ENCODE measurements around the gene PLA2G7.
"Not testable (repeated sequence)": the region's sequence is repeated elsewhere in the genome, so short reads cannot be mapped to it uniquely, and the experiment has no call there.

PLA2G7 gene

DNA sequence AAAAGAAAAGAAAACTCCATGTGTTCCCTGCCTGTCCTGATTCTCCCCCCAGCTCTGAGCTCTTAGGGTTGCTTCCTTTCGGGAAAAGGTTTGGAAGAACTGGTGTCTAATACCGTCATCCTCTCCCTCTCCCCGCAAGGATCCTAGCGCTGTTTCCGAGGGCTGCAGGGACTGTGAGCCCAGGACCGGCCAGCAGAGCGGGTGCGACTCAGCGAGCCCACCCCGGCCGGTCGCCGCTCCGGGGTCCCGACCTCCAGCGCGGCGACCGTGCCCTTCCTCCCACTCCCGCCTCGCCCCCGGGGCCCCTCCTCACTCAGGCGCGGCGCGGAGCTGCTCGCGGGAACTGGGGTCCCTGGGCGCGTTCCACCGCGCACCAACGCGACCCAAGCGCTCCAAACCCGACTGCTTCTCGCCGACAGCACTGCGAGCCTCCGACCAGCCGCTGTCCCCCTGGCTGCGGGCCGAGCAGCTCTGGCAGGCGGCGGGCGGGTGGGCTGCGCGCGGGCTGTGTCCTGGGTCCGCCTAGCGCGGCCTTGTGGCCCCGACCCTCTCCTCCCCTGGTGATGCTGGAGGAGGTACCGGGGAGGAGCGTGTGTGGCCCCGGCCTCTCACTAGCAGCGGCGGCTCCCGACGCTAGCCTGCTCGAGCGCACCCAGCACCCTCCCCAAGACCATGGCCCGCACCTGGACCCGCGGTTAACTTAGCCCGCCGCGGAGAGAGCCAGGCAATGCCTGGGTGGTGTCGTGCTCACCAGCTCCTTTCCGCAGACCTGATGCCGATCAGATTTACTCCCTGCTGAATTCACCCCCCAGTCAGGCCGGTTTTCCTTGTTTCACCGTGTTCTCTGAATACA, at the start of gene PLA2G7:
PLA2G7 (minus strand) TSS at position 509 of the 853 bp plus-strand sequence. CDS start 12,484 bp downstream, outside the sequence.
- peak; percentile 22 for DNase-seq

DNA sequence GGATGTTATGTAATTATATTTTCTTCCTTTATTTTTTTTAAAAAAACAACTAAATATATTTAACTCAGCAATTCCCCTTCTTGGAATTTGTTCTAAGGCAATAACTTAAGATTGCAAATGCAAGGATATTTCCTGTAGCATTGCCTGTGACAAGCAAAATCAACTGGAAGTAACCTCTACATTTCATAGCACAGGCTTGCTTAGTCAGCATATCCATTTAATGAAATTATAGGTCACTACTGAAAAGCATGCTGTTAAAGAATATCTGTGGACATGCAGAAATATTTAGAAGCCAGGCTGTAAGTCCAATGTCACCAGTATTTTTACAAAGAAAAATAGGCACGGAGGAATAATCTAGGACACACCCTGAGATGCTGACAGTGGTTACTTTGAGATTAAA, 49.4 kb upstream of the PLA2G7 start:
- DNase-seq = no peak

DNA sequence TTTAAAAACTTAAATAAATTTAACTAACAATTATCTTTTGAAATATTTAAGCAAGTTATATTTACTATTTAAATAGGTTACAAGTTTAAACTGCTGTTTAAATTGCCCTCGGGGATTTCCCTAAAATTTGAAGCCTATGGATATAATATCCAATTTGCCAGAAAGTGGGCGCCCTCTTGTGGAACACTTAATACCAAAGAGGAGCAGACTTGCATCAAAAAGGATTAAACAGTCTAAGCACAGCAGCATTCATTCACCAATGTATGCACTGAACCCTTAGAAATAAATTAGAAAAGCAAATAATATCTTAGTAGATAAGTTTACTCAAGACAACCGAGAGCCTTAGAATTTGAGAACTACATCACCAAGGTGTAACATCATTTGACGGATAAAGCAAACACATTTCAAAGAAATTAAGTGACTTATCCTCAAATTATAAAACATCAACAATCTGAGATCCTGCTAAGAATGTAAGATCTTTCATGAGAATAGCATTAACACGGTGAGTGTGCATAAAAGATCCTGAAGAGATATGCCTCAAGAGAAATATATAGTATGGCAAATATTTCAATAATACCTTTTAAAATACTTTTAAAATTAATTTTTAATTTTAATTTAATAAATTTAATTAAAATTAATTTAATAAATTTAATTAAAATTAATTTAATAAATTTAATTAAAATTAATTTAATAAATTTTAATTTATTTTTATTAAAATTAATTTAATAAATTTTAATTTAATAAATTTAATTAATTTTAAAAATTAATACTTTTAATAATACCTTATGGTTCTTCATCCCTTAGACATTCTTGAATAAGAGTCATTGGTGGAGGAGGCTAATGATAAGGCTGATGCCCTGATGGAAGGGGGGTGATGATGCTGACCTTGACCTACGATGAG, 46.6 kb upstream of the PLA2G7 start:
- peak; percentile 41 for DNase-seq

DNA sequence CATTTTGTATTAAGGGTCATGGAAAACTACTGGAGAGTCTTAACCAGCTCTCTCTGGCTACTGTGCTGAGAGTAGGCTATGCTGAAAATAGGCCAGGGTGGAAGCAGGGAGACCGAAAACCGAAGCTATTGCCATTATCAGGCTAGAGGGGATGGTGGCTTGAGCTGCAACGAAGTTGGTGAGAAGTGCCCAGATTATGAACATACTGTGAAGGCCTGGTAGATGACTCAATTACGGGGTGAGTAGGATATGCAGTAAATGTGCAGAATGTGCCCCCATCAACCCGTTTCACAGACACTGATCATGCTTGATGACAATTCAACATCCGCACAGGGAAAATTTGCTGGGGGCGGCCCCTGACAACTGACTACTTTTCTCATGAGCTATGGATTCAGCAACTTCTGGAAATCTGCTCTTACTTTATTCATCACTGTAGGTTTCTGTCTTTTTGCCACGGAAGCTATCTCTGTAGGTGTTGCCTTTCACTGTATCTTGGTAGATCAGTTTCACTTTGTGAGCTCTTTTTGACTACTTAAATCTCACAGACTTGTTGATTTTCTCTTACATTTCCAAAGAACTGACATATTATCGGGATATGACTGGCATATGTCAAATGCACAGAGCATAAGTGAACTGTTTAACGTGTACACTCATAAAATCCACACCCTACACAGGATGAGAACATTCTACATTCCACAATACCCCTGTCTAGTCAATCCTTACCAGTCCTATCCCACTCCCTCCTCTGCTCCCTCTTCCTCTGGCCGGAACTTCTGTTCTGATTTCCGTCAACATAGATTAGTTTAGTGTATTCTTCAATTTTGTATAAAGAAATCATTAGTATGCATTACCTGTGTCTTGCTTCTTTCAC, 42.5 kb upstream of the PLA2G7 start:
- no peak for DNase-seq

DNA sequence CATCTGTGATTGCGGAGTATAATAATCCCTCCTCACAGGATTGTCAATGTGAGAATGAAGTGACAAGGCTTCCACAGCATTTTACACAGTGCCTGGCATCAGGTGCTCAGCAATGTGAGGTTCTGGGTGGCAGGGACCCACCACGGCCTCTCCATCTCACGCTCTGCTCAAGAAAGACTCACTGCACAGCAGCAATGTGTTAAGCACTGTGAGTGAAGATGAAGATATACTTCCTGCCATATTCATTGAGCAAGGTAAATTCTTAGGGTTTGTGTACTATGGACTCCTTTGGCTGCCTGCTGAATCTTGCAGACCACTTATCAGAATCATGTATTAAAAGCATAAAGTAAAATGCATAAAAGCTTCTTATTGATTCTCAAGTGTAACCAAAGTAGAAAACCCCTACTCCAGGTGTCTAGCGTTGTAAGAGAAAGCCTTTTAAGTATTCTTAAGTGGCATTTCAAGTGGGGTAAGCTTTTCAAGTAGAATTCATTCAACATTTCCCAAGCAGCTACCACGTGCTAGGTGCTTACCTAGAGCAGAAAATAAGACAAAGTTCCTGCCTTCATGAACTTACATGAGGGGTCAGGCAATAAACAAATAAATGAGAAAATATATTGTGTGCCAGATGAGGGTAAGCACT, 41.0 kb upstream of the PLA2G7 start:
- no peak for DNase-seq

DNA sequence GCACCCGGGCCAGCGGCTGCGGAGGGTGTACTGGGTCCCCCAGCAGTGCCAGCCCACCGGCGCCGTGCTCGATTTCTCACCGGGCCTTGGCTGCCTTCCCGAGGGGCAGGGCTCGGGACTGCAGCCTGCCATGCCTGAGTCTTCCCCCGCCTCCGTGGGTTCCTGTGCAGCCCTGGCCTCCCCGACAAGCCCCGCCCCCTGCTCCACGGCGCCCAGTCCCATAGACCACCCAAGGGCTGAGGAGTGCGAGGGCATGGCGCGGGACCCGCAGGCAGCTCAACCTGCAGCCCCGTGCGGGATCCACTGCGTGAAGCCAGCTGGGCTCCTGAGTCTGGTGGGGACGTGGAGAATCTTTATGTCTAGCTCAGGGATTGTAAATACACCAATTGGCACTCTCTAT, 39.6 kb upstream of the PLA2G7 start:
- DNase-seq = not testable (repeated sequence)

DNA sequence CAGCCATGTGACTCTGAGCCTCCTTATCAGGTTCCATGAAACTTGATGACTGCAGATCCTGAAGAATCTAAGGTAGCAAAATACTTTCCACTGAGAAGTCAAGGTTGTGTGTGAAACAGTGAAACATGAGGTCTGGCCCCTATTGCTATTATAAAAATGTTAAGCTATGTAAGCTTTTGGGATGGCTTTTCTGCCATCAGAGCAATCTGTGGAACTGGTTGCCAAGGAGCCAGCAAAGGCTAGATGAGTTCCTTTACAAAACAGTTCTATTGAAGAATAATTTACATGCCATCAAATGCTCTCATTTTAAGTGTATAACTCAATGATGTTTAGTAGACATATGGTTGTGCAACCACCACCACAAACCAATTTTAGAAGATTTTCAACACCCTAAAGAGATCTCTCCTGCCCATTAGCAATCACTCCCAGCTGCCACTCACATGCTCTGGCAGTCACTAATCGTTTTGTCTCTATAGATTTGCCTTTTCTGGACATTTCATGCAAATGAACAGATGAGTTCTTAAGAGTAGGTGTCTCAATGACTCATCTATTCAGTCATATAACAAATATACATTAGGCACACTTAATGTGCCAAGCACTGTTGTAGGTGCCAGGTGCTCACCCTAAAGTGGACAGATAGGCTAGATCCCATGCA, 38.2 kb upstream of the PLA2G7 start:
- DNase-seq = no peak

DNA sequence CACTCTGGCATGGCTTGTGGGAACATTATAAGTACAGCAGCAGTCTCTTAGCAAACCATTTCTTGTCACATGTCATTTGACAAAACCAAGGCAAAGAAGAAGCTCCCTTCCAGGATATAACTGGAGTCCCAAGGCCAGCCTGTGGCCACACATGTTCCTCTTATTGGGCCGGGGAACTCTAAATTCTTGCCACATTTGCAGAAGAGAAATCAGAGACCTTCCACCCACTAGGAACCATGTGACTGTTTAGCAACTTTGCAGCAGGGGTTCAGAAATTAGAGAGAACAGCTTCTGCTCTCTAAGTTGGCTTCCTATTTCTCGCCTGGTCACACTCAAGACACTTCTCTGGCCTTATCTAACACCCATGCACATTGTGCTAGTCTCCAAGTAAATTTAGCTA, 37.6 kb upstream of the PLA2G7 start:
- DNase-seq = no peak

DNA sequence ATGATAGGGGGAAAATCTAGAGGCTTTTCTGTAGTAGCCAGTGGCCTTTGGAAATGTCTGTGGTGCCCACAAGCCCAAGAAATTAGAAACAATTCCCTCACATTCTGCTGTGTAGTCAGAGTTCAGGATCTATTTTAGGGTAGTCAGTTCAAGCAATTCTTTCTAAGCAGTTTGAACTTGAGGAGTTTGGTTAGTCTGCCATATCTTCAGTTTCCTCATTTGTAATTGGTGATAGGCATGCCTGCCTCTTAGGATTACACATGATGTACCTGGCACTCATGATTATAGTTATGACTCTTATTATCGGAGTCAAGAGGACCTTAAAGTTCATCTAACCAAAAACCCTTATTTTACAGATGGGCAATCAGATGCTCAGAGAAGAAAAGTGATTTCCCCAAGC, 36.8 kb upstream of the PLA2G7 start:
- no peak for DNase-seq

DNA sequence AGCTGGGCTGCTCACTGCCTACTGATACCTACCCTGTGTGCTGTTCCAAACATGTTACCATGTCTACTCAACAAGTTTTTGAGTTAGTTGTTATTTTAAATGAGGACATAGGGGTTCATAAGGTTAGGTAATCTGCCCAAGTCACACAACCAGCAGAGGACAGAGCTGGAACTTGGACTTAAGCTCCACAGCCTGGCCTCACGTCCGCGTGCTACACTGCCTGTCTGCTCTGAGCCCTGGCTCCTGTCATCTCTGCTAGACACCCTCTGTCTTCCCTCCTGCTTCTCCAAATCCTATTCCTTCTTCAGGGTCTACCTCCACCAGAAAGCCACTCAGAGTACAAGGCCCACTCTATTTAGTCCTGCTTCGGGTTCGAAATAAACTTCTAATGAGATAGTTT, 29.8 kb upstream of the PLA2G7 start:
- DNase-seq = no peak

DNA sequence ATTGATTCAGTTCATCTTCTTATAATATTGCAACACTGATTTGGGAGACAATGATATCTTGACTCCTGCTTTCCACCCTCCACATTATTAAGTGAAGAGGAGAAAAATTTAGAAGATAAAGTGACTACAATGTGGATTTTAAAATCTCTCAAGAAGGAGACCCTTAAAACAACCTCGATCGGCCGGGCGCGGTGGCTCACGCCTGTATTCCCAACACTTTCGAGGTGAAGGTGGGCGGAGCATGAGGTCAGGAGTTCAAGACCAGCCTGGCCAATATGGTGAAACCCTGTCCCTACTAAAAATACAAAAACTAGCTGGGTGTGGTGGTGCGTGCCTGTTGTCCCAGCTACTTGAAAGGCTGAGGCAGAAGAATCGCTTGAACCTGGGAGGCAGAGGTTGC, 29.1 kb upstream of the PLA2G7 start:
- DNase-seq = not testable (repeated sequence)

DNA sequence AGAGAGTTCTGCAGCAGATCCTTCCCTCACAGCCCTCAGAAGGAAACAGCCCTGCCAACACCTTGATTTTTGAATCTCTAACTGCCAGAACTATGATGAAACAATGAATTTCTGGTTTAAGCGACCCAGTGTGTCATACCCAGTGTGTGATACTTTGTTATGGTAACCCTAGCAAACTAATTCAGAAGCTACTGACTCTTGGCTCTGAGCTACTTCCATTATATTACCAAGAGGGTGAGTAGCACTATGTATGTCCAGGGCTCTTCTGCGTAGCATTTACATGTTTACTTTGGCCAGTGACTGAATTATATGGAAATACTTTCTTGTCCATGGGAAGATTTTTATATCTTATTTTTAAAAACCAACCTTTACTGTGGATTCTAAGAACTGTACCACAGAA, 28.3 kb upstream of the PLA2G7 start:
- no peak for DNase-seq

DNA sequence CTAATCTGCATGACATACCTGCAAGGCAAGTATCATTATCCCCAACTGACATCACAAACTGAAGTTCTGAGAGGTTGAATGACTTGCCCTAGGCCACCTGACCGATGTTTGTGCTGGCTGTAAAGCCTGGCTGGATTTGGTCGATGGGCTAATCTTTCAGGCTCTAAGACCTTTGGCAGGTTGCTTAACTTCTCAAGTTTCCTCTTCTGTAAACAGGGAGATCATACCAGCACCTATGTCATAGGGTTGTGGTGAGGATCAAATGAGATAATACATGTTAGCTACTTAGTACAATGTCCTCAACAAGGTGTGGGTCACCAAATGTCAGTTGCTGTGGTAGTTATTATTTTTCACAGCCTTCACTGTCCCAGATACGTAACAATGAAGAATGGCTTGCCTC, 25.8 kb upstream of the PLA2G7 start:
- DNase-seq = no peak

DNA sequence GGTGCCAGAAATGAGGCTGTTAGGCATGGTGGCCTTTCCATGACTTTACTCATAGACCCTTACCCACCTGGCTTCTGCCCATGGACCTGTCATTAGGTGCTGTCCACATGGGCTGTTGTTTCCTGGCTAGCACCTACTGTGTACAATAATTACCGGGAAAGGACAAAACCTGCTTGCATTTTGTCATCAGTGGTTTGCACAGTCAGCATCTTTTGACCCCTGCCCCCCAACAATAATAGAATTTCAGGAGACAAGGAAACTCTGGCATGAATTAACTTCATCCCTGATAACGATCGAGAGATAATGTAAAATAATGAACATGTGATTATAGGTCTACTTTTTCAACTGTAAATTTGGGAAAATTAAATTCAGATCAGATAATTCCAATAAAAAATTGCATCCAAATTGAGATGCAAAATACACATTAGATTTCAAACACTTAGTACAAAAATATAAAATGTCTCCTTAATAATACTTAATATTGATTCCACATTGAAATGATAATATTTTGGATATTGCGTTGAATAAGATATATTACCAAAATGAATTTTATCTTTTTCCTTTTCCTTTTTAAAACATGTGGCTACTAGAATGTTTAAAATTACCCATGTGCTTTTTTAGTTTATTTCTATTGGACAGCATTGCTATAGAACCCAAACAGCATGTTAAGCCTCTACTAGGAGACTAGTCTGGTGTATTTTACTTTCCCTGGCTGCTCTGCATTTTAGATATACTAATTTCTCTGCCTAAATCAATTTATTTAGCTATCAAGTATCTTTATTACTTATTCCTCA, 24.0 kb upstream of the PLA2G7 start:
- no peak for DNase-seq

DNA sequence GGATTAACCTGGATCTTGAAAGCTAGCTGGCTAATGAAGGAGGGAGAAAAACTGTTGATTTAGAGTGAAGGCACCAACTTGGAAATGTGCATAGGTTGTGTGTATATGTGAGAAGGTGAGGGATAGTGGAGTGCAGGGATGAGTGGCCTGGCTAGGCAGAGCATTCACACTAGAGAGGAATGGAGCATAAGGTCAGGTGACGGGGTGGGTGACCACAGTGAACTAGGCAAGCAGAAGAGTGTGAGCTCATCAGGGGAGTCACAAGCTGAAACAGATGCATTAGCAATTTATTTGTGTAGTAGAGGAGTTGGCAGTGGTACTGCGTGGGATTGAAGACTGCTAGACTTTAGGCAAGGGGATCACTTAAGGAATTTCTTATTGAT, 22.0 kb upstream of the PLA2G7 start:
- no peak for DNase-seq

DNA sequence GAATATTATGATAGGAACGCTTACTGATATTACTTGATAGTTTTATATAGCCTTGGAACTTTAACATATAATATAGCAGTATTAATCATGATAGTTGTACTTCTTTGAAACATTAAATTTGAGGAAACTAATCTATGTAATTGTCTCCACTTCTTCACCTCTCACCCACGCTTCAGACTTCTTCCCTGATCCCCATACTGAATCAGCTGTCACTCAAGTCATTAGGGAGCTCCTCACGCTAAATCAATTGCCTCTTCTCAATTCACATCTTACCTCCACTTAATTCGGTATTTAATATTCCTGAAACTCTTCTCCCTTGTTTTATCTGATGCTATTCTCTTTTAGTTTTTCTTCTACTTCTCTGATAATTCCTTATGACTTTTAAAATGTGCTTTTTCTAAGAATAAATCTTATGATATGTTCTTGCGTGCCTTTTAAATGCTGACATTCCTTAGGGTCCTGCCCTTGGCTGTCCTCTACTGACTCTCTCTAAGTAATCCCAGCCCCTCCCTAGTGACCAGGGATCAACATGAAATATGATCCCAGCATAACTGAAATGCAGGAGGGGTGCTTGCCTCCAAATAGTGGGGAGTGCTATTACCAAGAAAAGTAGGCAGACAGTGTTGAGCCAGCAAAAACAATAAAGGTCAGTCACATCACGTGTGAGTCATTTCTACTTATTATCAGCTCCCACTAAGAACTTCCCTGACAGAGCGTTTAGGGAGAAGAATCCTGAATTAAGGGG, 21.5 kb upstream of the PLA2G7 start:
- no peak for DNase-seq

DNA sequence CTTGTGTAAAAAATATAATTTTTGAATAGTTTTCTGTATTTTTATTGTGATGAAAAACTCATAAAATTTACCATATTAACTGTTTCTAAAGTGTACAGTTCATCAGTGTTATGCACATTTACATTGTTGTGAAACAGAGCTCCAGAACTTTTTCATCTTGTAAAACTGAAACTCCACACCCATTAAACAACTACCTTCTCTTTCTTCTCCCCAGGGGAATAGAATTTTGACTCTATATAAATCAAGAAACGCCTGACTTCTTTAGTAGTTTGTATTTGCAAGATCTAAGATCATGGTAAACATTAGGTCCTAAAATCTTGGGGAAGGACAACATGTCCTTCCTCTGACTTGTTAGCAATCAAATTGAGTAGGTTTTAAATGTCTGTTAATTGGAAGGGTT, 20.7 kb upstream of the PLA2G7 start:
- no peak for DNase-seq

DNA sequence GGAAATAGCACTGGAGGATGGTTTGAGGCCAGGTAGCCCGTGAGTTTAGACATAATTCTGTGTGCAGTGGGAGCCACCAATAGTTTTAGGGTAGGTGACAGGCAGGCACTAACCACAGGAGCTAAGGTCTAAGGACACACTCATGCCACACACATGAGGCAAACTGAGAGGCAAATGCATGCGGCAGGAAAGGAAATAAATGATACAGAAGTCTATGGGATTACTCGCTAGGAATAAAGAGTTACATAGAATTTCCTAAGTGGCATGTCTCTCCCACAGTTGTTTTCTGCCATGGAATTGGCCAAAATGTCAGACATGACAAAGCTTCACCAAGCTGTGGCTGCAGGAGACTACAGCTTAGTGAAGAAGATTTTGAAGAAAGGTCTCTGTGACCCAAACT, 16.5 kb upstream of the PLA2G7 start:
- DNase-seq = no peak

DNA sequence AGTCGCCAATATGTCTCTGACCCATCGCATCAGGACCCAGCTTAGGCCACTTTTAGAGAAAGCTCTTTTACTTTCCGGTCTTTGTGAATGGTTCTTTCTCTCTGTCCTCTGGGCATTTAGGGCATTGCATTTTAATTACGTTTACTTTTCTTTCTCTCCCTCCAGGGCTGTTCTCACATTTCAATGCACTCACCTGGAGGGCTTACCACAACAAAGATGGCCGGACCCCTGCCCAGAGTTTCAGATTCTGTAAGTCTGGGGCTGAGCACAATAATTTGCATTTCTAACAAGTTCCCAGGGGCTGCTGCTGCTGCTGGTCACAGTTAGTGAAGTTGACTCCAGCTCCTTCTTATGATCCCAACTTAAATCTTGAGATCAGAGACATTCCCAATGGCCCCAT, 14.6 kb upstream of the PLA2G7 start:
- no peak for DNase-seq

DNA sequence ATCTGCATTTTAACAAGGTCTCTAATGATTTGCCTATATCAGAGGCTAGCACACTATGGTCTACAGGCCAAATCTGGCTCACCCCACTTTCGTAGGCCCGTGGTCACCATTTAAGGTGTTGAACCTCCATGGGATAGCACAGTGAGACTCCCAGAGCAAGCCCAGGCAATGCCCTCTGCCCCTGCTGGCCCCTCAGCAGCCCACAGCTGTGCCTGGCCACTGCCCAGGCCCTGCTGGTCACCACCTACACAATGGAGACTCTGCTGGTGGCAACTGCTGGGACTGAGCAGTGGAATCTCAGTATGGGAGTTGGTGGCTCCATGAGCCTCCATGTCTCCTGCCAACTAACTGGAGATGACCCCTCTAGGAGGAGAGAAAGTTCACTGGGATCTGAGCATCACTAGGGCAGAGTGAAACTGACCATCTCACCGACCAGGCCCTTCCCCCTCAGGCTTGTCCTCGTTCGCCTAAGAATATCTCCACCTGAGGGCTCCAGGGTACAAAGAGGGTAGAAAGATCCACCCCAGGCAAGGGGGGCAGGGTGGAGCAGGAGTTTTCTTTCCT, 13.8 kb upstream of the PLA2G7 start:
- no peak for DNase-seq
